DMS 273 (cell line): ENCODE results near the gene ABTB2.

ENCODE experiments used
- DNase-seq: peaks from one replicate; lab custom pipeline; 2025; ENCODE audit not compliant: unreplicated experiment; lab: John Stamatoyannopoulos, UW

The ABTB2 gene

GRCh38 chr11:34176751-34177209, 181.0 kb downstream of the ABTB2 start:
- peak; percentile 8 for DNase-seq

- no peak for DNase-seq
Observed at GRCh38 chr11:34175284-34176019, 182.4 kb downstream of the ABTB2 start.

GRCh38 chr11:34174412-34175041, 183.3 kb downstream of the ABTB2 start:
- peak; percentile 85 for DNase-seq

- DNase-seq = no peak
Observed at GRCh38 chr11:34173050-34173449, 184.8 kb downstream of the ABTB2 start.

GRCh38 chr11:34169686-34170085, 188.1 kb downstream of the ABTB2 start:
- DNase-seq = peak; percentile 25

GRCh38 chr11:34168642-34169420, 189.0 kb downstream of the ABTB2 start:
- no peak for DNase-seq

- no peak for DNase-seq
Observed at GRCh38 chr11:34167961-34168360, 189.8 kb downstream of the ABTB2 start.

GRCh38 chr11:34166806-34167740, 190.7 kb downstream of the ABTB2 start:
- DNase-seq = no peak

GRCh38 chr11:34165786-34166555, 191.8 kb downstream of the ABTB2 start:
- peak; percentile 50 for DNase-seq

GRCh38 chr11:34165121-34165520, 192.7 kb downstream of the ABTB2 start:
- no peak for DNase-seq

- no peak for DNase-seq
Observed at GRCh38 chr11:34162856-34163255, 195.0 kb downstream of the ABTB2 start.

GRCh38 chr11:34162493-34162820, 195.4 kb downstream of the ABTB2 start:
- no peak for DNase-seq

- no peak for DNase-seq
Observed at GRCh38 chr11:34161812-34162492, 195.9 kb downstream of the ABTB2 start.

GRCh38 chr11:34161361-34161760, 196.4 kb downstream of the ABTB2 start:
- DNase-seq = no peak

GRCh38 chr11:34160791-34161190, 197.0 kb downstream of the ABTB2 start:
- DNase-seq = no peak

GRCh38 chr11:34160049-34160721, 197.6 kb downstream of the ABTB2 start:
- DNase-seq = peak; percentile 6

- DNase-seq = no peak
Observed at GRCh38 chr11:34158661-34159060, 199.1 kb downstream of the ABTB2 start.

GRCh38 chr11:34157163-34157562, 200.6 kb downstream of the ABTB2 start:
- peak; percentile 16 for DNase-seq

- no peak for DNase-seq
Observed at GRCh38 chr11:34155757-34156062, 202.1 kb downstream of the ABTB2 start.
